Neuronal stem cell (in vitro differentiated cells): ENCODE data around the gene ZSCAN23.
A peak's percentile ranks its signal among the peaks of the same experiment; 100 is the strongest.
"Not testable (repeated sequence)": the region's sequence is repeated elsewhere in the genome, so short reads cannot be mapped to it uniquely, and the experiment has no call there.

Experiments
- DNase-seq: peaks from one replicate; pipeline ENCODE4 v3.0.0-alpha.2; 2013; ENCODE audit warnings: low spot score
- H2AFZ ChIP-seq: one replicate; pipeline ENCODE4 v1.6.1; 2013; ENCODE audit warnings: mild to moderate bottlenecking, low read length, inconsistent platforms
- H2AK5ac ChIP-seq: 2 replicates; pipeline ENCODE4 v1.6.1; 2013; ENCODE audit warnings: low read depth, mild to moderate bottlenecking, inconsistent platforms, low read length, moderate library complexity, mixed read lengths
- H2BK120ac ChIP-seq: 2 replicates; pipeline ENCODE4 v1.6.1; 2013; ENCODE audit warnings: low read depth, mild to moderate bottlenecking, inconsistent platforms, low read length, moderate library complexity, mixed read lengths
- H2BK12ac ChIP-seq: one replicate; pipeline ENCODE4 v1.6.1; 2013; ENCODE audit warnings: low read length, inconsistent platforms
- H2BK15ac ChIP-seq: 2 replicates; pipeline ENCODE4 v1.6.1; 2013; ENCODE audit warnings: mild to moderate bottlenecking, low read length, inconsistent platforms, mixed read lengths
- H2BK5ac ChIP-seq: one replicate; pipeline ENCODE4 v1.6.1; 2013; ENCODE audit warnings: inconsistent platforms, mild to moderate bottlenecking, low read length, moderate library complexity
- H3K14ac ChIP-seq: one replicate; pipeline ENCODE4 v1.6.1; 2013; ENCODE audit warnings: low read length, inconsistent platforms
- H3K18ac ChIP-seq: 2 replicates; pipeline ENCODE4 v1.6.1; 2013; ENCODE audit warnings: low read length, inconsistent platforms
- H3K23ac ChIP-seq: 2 replicates; pipeline ENCODE4 v1.6.1; 2013; ENCODE audit warnings: low read depth, mild to moderate bottlenecking, mixed read lengths, low read length, inconsistent platforms; ENCODE audit not compliant: poor library complexity
- H3K27ac ChIP-seq: replicated peaks from 3 replicates; pipeline ENCODE4 v1.5.1; 2013; ENCODE audit warnings: low read length, inconsistent platforms
- H3K27me3 ChIP-seq, 3 experiments: 2 replicates each; pipeline ENCODE4 v1.6.1; 2013; ENCODE audit warnings: low read length in 3 of 3, mild to moderate bottlenecking in 2 of 3, inconsistent platforms in 1 of 3, low read depth in 1 of 3, mixed read lengths in 1 of 3, moderate library complexity in 1 of 3; ENCODE audit not compliant: control insufficient read depth in 3 of 3, insufficient read depth in 3 of 3
- H3K36me3 ChIP-seq, 2 donors: replicated peaks in 1 of 2; 2 replicates each; pipeline ENCODE4 v1.6.1; 2013; ENCODE audit warnings: low read length in 2 of 2; ENCODE audit not compliant: control insufficient read depth in 2 of 2, insufficient read depth in 2 of 2
- H3K4ac ChIP-seq: 2 replicates; pipeline ENCODE4 v1.6.1; 2013; ENCODE audit warnings: inconsistent platforms, mild to moderate bottlenecking, low read length, moderate library complexity
- H3K4me1 ChIP-seq, 2 donors: 1 replicate in 1 of 2; 2 replicates in 1 of 2; pipeline ENCODE4 v1.6.1; 2013; ENCODE audit warnings: low read length in 2 of 2, low read depth in 1 of 2; ENCODE audit not compliant: control insufficient read depth in 2 of 2, insufficient read depth in 1 of 2
- H3K4me2 ChIP-seq: one replicate; pipeline ENCODE4 v1.6.1; 2013; ENCODE audit warnings: mild to moderate bottlenecking, low read length, inconsistent platforms; ENCODE audit not compliant: insufficient read depth, poor library complexity, severe bottlenecking
- H3K4me3 ChIP-seq, 2 donors: 2 replicates each; pipeline ENCODE4 v1.5.1; 2013; ENCODE audit warnings: low read length in 2 of 2, mild to moderate bottlenecking in 2 of 2, inconsistent platforms in 1 of 2, moderate library complexity in 1 of 2
- H3K79me1 ChIP-seq: one replicate; pipeline ENCODE4 v1.6.1; 2013; ENCODE audit warnings: low read depth, mild to moderate bottlenecking, inconsistent platforms, low read length, moderate library complexity
- H3K9ac ChIP-seq: one replicate; pipeline ENCODE4 v1.6.1; 2013; ENCODE audit warnings: mild to moderate bottlenecking, low read depth, low read length, inconsistent platforms; ENCODE audit not compliant: poor library complexity
- H3K9me3 ChIP-seq, 2 donors: replicated peaks in 1 of 2; 2 replicates each; pipeline versions ENCODE3 to v1.6.1; 2013; ENCODE audit warnings: low read length in 2 of 2, mild to moderate bottlenecking in 2 of 2, inconsistent platforms in 1 of 2, low read depth in 1 of 2, mixed read lengths in 1 of 2, moderate library complexity in 1 of 2; ENCODE audit not compliant: control insufficient read depth in 2 of 2, insufficient read depth in 1 of 2
- H4K8ac ChIP-seq: one replicate; pipeline ENCODE4 v1.6.1; 2013; ENCODE audit warnings: low read depth, mild to moderate bottlenecking, inconsistent platforms, low read length, moderate library complexity
- H4K91ac ChIP-seq: one replicate; pipeline ENCODE4 v1.6.1; 2013; ENCODE audit warnings: low read length, low read depth, mild to moderate bottlenecking, inconsistent platforms; ENCODE audit not compliant: poor library complexity
- WGBS, 2 donors: extraction: QIAGEN DNeasy Blood & Tissue Kit; methylation state at CpG; one replicate each; pipeline ENCODE4 v1.1.7; 2013; ENCODE audit warnings: missing lambda C conversion rate in 2 of 2, mixed read lengths in 1 of 2; ENCODE audit not compliant: insufficient read length in 2 of 2, insufficient replicate concordance in 1 of 2; ENCODE audit errors: extremely low coverage in 2 of 2; 5-methylcytosine and 5-hydroxymethylcytosine counted together

ZSCAN23 gene

DNA sequence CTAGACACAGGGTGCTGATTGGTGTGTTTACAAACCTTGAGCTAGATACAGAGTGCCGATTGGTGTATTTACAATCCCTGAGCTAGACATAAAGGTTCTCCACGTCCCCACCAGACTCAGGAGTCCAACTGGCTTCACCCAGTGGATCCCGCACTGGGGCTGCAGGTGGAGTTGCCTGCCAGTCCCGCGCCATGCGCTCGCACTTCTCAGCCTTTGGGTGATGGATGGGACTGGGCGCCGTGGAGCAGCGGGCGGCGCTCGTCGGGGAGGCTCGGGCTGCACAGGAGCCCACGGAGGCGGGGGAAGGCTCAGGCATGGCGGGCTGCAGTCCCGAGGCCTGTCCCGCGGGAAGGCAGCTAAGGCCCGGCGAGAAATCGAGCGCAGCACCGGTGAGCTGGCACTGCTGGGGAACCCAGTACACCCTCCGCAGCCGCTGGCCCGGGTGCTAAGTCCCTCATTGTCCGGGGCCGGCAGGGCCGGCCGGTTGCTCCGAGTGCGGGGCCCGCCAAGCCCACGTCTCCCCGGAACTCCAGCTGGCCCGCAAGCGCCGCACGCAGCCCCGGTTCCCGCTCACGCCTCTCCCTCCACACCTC is 26.0 kb upstream of the ZSCAN23 start:
- not testable (repeated sequence) for H3K9me3 ChIP-seq, H4K8ac ChIP-seq, H3K27ac ChIP-seq, H2AK5ac ChIP-seq, H3K23ac ChIP-seq, H3K4me3 ChIP-seq, H2BK12ac ChIP-seq, H3K27me3 ChIP-seq, H3K4me2 ChIP-seq, H2BK15ac ChIP-seq, H4K91ac ChIP-seq, H3K4me1 ChIP-seq, H2AFZ ChIP-seq, H3K4ac ChIP-seq, H3K79me1 ChIP-seq, H3K14ac ChIP-seq, H2BK120ac ChIP-seq, H2BK5ac ChIP-seq, H3K36me3 ChIP-seq, H3K18ac ChIP-seq, H3K9ac ChIP-seq, DNase-seq
- WGBS, 2 donors = no CpG with 5 or more reads among the region's 45 CpGs

DNA sequence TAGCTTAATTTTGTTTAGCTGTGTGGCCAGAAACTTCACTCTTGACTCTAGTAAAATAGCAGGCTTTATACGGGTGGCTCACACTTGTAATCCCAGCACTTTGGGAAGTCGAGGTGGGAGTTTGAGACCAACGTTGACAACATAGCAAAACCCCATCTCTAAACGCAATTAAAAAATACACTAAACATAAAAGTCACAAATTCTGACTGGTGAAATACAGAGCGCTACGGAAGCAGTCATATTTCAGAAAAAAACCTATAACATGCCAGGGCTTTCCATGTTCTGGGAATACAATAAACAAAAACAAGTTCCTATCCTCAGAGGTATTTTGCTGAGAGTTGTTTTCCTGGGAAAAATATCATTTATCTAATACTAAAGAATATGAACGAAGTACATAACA is 24.8 kb upstream of the ZSCAN23 start:
- Histone ChIP-seq H3K9me3 (peaks cover 1 to 3% of the 10 kb centered on the region in 2 donors), H2AFZ (no peak overlapping the region), H2BK12ac (no peak overlapping the region), H4K8ac (no peak overlapping the region), H2AK5ac (no peak overlapping the region), H4K91ac (no peak overlapping the region), H2BK120ac (no peak overlapping the region), H3K23ac (no peak overlapping the region), H3K18ac (no peak overlapping the region), H3K36me3 (no peaks in the 10 kb centered on the region), H2BK15ac (no peak overlapping the region), H3K27ac (no peak overlapping the region), H2BK5ac (no peak overlapping the region), H3K4me2 (no peak overlapping the region), H3K4ac (no peak overlapping the region), H3K14ac (no peak overlapping the region), H3K27me3 (peaks cover 0 to 11% (median 0%) of the 10 kb centered on the region in 3 experiments), H3K4me1 (no peaks in the 10 kb centered on the region), H3K9ac (no peak overlapping the region), H3K79me1 (peaks cover 1% of the 10 kb centered on the region), H3K4me3 (no peak overlapping the region)
- DNase-seq = no peak
- no CpG with 5 or more reads among the region's 7 CpGs for WGBS, 2 donors

DNA sequence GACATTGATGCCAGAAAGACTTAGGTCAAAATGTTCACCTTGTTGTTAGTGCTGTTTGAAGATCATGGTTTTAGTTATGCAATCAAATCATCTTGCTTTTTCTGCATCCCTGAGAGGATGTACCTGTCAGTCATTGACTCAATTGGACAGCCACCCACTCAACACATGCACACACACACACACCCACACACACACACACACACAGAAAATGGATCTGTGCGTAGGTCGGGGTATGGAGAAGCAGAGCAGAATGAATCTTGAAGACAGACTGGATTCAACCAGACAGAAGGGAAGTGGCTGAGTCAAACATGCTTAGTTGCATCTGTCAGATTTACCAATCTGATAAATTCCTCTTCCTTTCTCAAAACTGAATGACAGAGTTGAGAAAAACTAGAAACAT is 19.1 kb upstream of the ZSCAN23 start:
- Histone ChIP-seq H3K27me3 (peaks cover 0 to 15% (median 2%) of the 10 kb centered on the region in 3 experiments), H4K8ac (no peak overlapping the region), H3K27ac (no peak overlapping the region), H3K23ac (no peak overlapping the region), H3K4me2 (no peak overlapping the region), H2BK15ac (no peak overlapping the region), H2AK5ac (no peak overlapping the region), H3K4me3 (peak overlapping the region in 1 of 2 donors; percentile 19), H2BK120ac (no peak overlapping the region), H3K9ac (no peak overlapping the region), H3K4me1 (no peaks in the 10 kb centered on the region), H4K91ac (no peak overlapping the region), H3K9me3 (no peaks in the 10 kb centered on the region), H3K79me1 (peaks cover 1% of the 10 kb centered on the region), H3K18ac (no peak overlapping the region), H3K36me3 (no peaks in the 10 kb centered on the region), H2AFZ (peak overlapping the region; percentile 29), H2BK12ac (no peak overlapping the region), H3K14ac (no peak overlapping the region), H2BK5ac (no peak overlapping the region), H3K4ac (no peak overlapping the region)
- WGBS, 2 donors = no CpG with 5 or more reads among the region's 2 CpGs
- DNase-seq = no peak

DNA sequence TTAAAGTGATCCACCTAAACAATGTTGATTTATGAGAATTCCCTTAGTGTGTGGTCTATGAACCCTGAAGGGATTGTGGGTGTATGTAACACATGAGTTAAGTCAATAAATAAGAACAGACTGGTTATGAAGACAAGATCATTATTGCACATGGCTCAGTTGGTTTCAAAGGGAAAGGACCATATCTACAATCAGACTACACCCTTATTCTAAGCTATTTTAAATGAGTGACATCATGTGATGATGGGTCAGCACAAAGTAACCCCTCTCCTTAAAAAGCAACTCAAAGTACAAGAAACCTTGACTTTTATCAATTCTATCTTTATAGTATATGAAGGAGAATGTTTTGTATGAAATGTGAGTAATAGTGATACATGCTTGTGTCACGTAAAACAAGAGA is 15.3 kb upstream of the ZSCAN23 start:
- H3K36me3 ChIP-seq = no peaks in the 10 kb centered on the region
- H3K9ac ChIP-seq = no peak overlapping the region
- no peak overlapping the region for H3K4me3 ChIP-seq
- WGBS, 2 donors = no CpG with 5 or more reads among the region's 1 CpG
- H2BK5ac ChIP-seq = no peak overlapping the region
- H3K14ac ChIP-seq = no peak overlapping the region
- no peaks in the 10 kb centered on the region for H3K9me3 ChIP-seq
- no peaks in the 10 kb centered on the region for H3K79me1 ChIP-seq
- no peak overlapping the region for H2BK12ac ChIP-seq
- no peak overlapping the region for H2AK5ac ChIP-seq
- no peak overlapping the region for H3K4ac ChIP-seq
- H2BK120ac ChIP-seq = no peak overlapping the region
- H3K4me2 ChIP-seq = no peak overlapping the region
- no peak for DNase-seq
- H3K18ac ChIP-seq = no peak overlapping the region
- no peaks in the 10 kb centered on the region for H3K4me1 ChIP-seq
- peaks cover 0 to 15% (median 5%) of the 10 kb centered on the region in 3 experiments for H3K27me3 ChIP-seq
- H4K8ac ChIP-seq = no peak overlapping the region
- no peak overlapping the region for H2BK15ac ChIP-seq
- H2AFZ ChIP-seq = no peak overlapping the region
- no peak overlapping the region for H3K23ac ChIP-seq
- no peak overlapping the region for H3K27ac ChIP-seq
- H4K91ac ChIP-seq = no peak overlapping the region
